Adrenal gland (tissue), 12 donors: ENCODE results near the gene LILRB1. TPM values are rescaled to one million over a fixed set of nuclear protein-coding genes. Genes with fewer than 3 reads are reported as not detected.

ENCODE experiments used
- DNase-seq, 7 donors: peaks; one replicate each; pipeline ENCODE4 v3.0.0-alpha.2; 2019 to 2020
- H3K27ac ChIP-seq, 5 donors: fragments of 200-600 bp; sonication (generic) in 4 of 5; 1 replicate in 3 of 5; 2 replicates in 2 of 5; pipeline versions ENCODE4 v1.5.1 to v1.8.0; 2016 to 2020; ENCODE audit warnings: mild to moderate bottlenecking in 1 of 5
- H3K27me3 ChIP-seq: fragments of 200-600 bp; 2 replicates; pipeline ENCODE4 v1.8.0; 2021
- H3K36me3 ChIP-seq, 2 donors: fragments of 200-600 bp; replicated peaks in 1 of 2; 1 replicate in 1 of 2; 2 replicates in 1 of 2; pipeline versions ENCODE4 v1.5.1 to v1.8.0; 2018 to 2022
- H3K4me1 ChIP-seq, 2 donors: fragments of 200-600 bp; replicated peaks in 1 of 2; 1 replicate in 1 of 2; 2 replicates in 1 of 2; pipeline versions ENCODE4 v1.5.1 to v1.8.0; 2018 to 2021
- H3K4me3 ChIP-seq, 4 donors: fragments of 200-600 bp; sonication (generic) in 3 of 4; one replicate each; pipeline ENCODE4 v1.5.1; 2016 to 2018
- H3K9me3 ChIP-seq, 3 donors: fragments of 200-600 bp; sonication (generic) in 1 of 3; replicated peaks in 1 of 3; 1 replicate in 2 of 3; 2 replicates in 1 of 3; pipeline versions ENCODE4 v1.5.1 to v1.8.0; 2016 to 2021
- POLR2A ChIP-seq, 2 donors: fragments of 450-650 bp; IDR thresholded peaks; one replicate each; pipeline ENCODE4 v1.6.1; 2017; ENCODE audit warnings: antibody characterized with exemption in 2 of 2, mild to moderate bottlenecking in 2 of 2, moderate library complexity in 1 of 2
- WGBS, 4 donors: extraction: QIAGEN DNeasy Blood & Tissue Kit in 2 of 4; methylation state at CpG; one replicate each; pipeline versions ENCODE4 v1.1.5 to v1.1.7; 2013 to 2017; 5-methylcytosine and 5-hydroxymethylcytosine counted together
- intact Hi-C, 2 donors: fragments of 100-400 bp; cut with DNase I; formaldehyde crosslinking; loops; one replicate each; pipeline versions ENCODE4 v1.14.1 to v1.15.0; 2022 to 2023
- polyA plus RNA-seq, 3 donors: library from polyadenylated mRNA; stranded (reverse); fragments of 200-250 nt in 2 of 3; fragments of 350-450 nt in 1 of 3; fragmentation: Illumina TruSeq in 1 of 3; extraction: RNeasy Lipid Tissue Mini Kit (QIAGEN cat#74804) in 1 of 3; gene quantifications; one replicate each; pipeline ENCODE4 v1.2.3, GENCODE V29; 2013 to 2014
- total RNA-seq, 9 donors: library from RNA; depleted of rRNA in 4 of 9; stranded (reverse); fragments of >200 nt in 4 of 9; fragments of 120-200 nt in 1 of 9; fragmentation: NEBNext Ultra II Directional in 1 of 9; extraction: Animal tissue kit (Norgen Biotek cat#: 25700) in 1 of 9; gene quantifications; one replicate each; pipeline versions ENCODE4 v1.1.0 to v1.2.4, GENCODE V29; 2013 to 2023
- TF ChIP-seq, protein P1 (sequence below), 6 experiments: fragments of 450-650 bp in 4 of 6; fragments of 200-600 bp in 2 of 6; sonication (generic) in 1 of 6; IDR thresholded peaks; 1 replicate in 5 of 6; 2 replicates in 1 of 6; pipeline versions ENCODE4 v1.5.1 to v1.8.0; 2016 to 2021; ENCODE audit warnings: antibody characterized with exemption in 6 of 6, mild to moderate bottlenecking in 2 of 6, moderate library complexity in 1 of 6
- donor health status: healthy with polysubstance abuse.
- donor health status: Bipolar disorder and iron deficiency.
- donor health status: DM: yes; HTN: yes; CAD: no.
- donor health status: DM: no; HTN: no; CAD: no.
- donor health status: DM: no; HTN: no; CAD: no.
- donor health status: DM: yes; HTN: yes; CAD: no.

The LILRB1 gene
- total and polyA plus RNA-seq, 12 donors, result 0.36 to 20.2 (median 7.9) TPM

GRCh38 chr19:54606891-54607784, 23.1 kb upstream of the LILRB1 start:
- peak in 1 of 7 donors; percentile 27 for DNase-seq
- Histone ChIP-seq H3K4me3 (no peak overlapping the region), H3K27me3 (peaks cover 2% of the 10 kb centered on the region), H3K9me3 (no peaks in the 10 kb centered on the region), H3K27ac (no peak overlapping the region), H3K4me1 (no peaks in the 10 kb centered on the region), H3K36me3 (no peaks in the 10 kb centered on the region)
- 55 to 69% (median 63%) methylated on average over 15 to 16 of the region's 16 CpGs for WGBS, 4 donors
- no peak for TF ChIP-seq POLR2A (IDR thresholded peaks at IDR 0.05)
- TF ChIP-seq, protein P1, sequence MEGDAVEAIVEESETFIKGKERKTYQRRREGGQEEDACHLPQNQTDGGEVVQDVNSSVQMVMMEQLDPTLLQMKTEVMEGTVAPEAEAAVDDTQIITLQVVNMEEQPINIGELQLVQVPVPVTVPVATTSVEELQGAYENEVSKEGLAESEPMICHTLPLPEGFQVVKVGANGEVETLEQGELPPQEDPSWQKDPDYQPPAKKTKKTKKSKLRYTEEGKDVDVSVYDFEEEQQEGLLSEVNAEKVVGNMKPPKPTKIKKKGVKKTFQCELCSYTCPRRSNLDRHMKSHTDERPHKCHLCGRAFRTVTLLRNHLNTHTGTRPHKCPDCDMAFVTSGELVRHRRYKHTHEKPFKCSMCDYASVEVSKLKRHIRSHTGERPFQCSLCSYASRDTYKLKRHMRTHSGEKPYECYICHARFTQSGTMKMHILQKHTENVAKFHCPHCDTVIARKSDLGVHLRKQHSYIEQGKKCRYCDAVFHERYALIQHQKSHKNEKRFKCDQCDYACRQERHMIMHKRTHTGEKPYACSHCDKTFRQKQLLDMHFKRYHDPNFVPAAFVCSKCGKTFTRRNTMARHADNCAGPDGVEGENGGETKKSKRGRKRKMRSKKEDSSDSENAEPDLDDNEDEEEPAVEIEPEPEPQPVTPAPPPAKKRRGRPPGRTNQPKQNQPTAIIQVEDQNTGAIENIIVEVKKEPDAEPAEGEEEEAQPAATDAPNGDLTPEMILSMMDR (IDR thresholded peaks at IDR 0.05), result no peak
- intact Hi-C loops, result no loop called here

GRCh38 chr19:54607785-54608150, 22.5 kb upstream of the LILRB1 start:
- H3K27ac ChIP-seq, result no peak overlapping the region
- WGBS, 4 donors, result 74 to 100% (median 81%) methylated on average over 1 to 5 of the region's 5 CpGs

DNA sequence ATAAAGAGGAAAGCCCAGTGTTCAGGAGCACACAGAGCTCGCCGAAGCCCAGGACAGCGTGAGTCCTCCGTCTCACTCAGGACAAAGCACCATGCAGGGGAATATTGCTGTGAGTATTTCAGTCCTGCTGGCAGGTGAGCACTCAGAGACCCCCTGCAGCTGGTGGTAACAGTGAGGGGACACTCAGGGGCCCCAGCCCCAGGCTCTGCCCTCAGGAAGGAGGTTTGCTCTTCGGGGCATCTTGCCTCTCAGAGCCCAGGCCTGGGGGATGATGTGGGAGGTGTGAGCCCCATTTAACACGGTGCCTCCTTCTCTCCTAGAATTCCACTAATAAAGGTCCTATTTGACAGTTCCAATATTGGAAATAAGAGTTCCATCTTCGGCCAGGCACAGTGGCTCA, 22.1 kb upstream of the LILRB1 start:
- H3K4me3 ChIP-seq, result no peak overlapping the region
- DNase-seq, result no peak
- intact Hi-C loops, result no loop called here
- H3K36me3 ChIP-seq, result no peaks in the 10 kb centered on the region
- no peak overlapping the region for H3K27ac ChIP-seq
- no peaks in the 10 kb centered on the region for H3K9me3 ChIP-seq
- TF ChIP-seq, protein P1 (IDR thresholded peaks at IDR 0.05), result no peak
- TF ChIP-seq POLR2A (IDR thresholded peaks at IDR 0.05), result no peak
- 76 to 85% (median 84%) methylated on average over 7 of the region's 7 CpGs for WGBS, 4 donors
- no peaks in the 10 kb centered on the region for H3K4me1 ChIP-seq
- H3K27me3 ChIP-seq, result peaks cover 2% of the 10 kb centered on the region

More at GRCh38 chr19:54607785-54608150, 22.5 kb upstream of the LILRB1 start:
- H3K27me3 ChIP-seq, result peaks cover 2% of the 10 kb centered on the region
- no peak for DNase-seq
- TF ChIP-seq, protein P1 (IDR thresholded peaks at IDR 0.05), result no peak
- no peak for TF ChIP-seq POLR2A (IDR thresholded peaks at IDR 0.05)
- H3K9me3 ChIP-seq, result no peaks in the 10 kb centered on the region
- no peaks in the 10 kb centered on the region for H3K36me3 ChIP-seq
- no peaks in the 10 kb centered on the region for H3K4me1 ChIP-seq
- intact Hi-C loops, result no loop called here
- H3K4me3 ChIP-seq, result no peak overlapping the region

DNA sequence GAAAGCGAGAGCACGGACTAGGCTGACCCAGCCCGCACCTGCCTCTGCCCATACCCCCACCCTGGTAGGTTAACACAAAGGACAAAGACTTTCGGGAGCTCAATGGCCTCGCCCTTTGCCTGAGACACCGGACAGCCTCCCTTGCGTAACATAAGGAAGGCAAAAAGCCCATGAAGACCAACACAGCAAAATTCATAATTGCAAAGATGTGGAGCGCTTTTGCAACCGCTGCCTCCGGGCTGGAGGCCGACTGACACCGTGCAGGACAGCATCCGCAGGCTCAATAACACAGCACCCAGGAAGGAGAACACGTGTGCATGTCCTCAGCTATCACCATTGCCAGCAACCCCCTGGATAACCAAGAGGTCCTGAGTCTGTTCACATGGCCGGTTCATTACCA, 21.5 kb upstream of the LILRB1 start:
- Histone ChIP-seq H3K27ac (no peak overlapping the region), H3K4me1 (no peaks in the 10 kb centered on the region), H3K27me3 (peaks cover 2% of the 10 kb centered on the region), H3K9me3 (no peaks in the 10 kb centered on the region), H3K36me3 (no peaks in the 10 kb centered on the region), H3K4me3 (no peak overlapping the region)
- DNase-seq, result peak in 1 of 7 donors; percentile 23
- intact Hi-C loops, result no loop called here
- TF ChIP-seq, protein P1 (IDR thresholded peaks at IDR 0.05), result no peak
- no peak for TF ChIP-seq POLR2A (IDR thresholded peaks at IDR 0.05)
- 74 to 83% (median 79%) methylated on average over 12 to 15 of the region's 15 CpGs for WGBS, 4 donors
